Activated T-cell treated with anti-CD3 and anti-CD28 coated beads, Interleukin-2, amount 50 U/mL, for 48 hours (primary cell): ENCODE measurements around the gene BRD7.
A peak's percentile ranks its signal among the peaks of the same experiment; 100 is the strongest.

Experiments used
- DNase-seq, 2 experiments: peaks; one replicate each; pipeline ENCODE4 v3.0.0-alpha.2; 2020

Gene BRD7

GRCh38 chr16:50288920-50289319, 79.9 kb downstream of the BRD7 start:
- no peak for DNase-seq

GRCh38 chr16:50288026-50288425, 80.8 kb downstream of the BRD7 start:
- DNase-seq, result no peak

- no peak for DNase-seq
Observed at GRCh38 chr16:50286681-50287080, 82.1 kb downstream of the BRD7 start.

- no peak for DNase-seq
Observed at GRCh38 chr16:50285406-50286003, 83.3 kb downstream of the BRD7 start.

GRCh38 chr16:50284131-50284911, 84.5 kb downstream of the BRD7 start:
- peak in 1 of 2 experiments; percentile 43 for DNase-seq

GRCh38 chr16:50282955-50283631, 85.7 kb downstream of the BRD7 start:
- DNase-seq, result no peak

- DNase-seq, result peak; percentile 65 to 67
Observed at GRCh38 chr16:50282010-50282538, 86.7 kb downstream of the BRD7 start.

GRCh38 chr16:50281391-50282009, 87.3 kb downstream of the BRD7 start:
- DNase-seq, result no peak

GRCh38 chr16:50280932-50281331, 87.9 kb downstream of the BRD7 start:
- DNase-seq, result no peak

- DNase-seq, result no peak
Observed at GRCh38 chr16:50279504-50279865, 89.3 kb downstream of the BRD7 start.

GRCh38 chr16:50278251-50278650, 90.5 kb downstream of the BRD7 start:
- DNase-seq, result no peak

GRCh38 chr16:50276801-50277555, 91.8 kb downstream of the BRD7 start:
- no peak for DNase-seq

GRCh38 chr16:50276326-50276640, 92.5 kb downstream of the BRD7 start:
- DNase-seq, result no peak

- no peak for DNase-seq
Observed at GRCh38 chr16:50275428-50276325, 93.1 kb downstream of the BRD7 start.

- DNase-seq, result no peak
Observed at GRCh38 chr16:50275098-50275415, 93.7 kb downstream of the BRD7 start.

GRCh38 chr16:50274326-50275097, 94.3 kb downstream of the BRD7 start:
- DNase-seq, result peak; percentile 65 to 74

GRCh38 chr16:50273888-50274325, 94.9 kb downstream of the BRD7 start:
- DNase-seq, result peak; percentile 66 to 68

GRCh38 chr16:50273382-50273690, 95.5 kb downstream of the BRD7 start:
- no peak for DNase-seq

GRCh38 chr16:50272687-50273381, 96.0 kb downstream of the BRD7 start:
- no peak for DNase-seq

- no peak for DNase-seq
Observed at GRCh38 chr16:50272111-50272571, 96.6 kb downstream of the BRD7 start.
